NT2/D1 (cell line): ENCODE results near the gene SRC.

Experiments
- SUZ12 ChIP-seq: IDR thresholded peaks from 2 replicates; pipeline ENCODE4 v1.6.1; 2011; ENCODE audit not compliant: insufficient read length, insufficient read depth; ENCODE audit errors: extremely low read depth
- YY1 ChIP-seq: IDR thresholded peaks from 2 replicates; pipeline ENCODE4 v1.6.1; 2011; ENCODE audit not compliant: insufficient read length, insufficient read depth
- ZNF274 ChIP-seq: IDR thresholded peaks from 2 replicates; pipeline ENCODE4 v1.6.1; 2011; ENCODE audit warnings: mild to moderate bottlenecking, low read depth, low read length

GRCh38 chr20:37329481-37330165 lies 16.3 kb upstream of the SRC start:
- TF ChIP-seq YY1 (no peak), SUZ12 (no peak), ZNF274 (no peak)
